GM21367 (cell line): Measurements from ENCODE around the gene ZNF629.

Source experiments
- ATAC-seq: cut with Tn5 transposase; IDR thresholded peaks from one replicate; pipeline ENCODE4 v1.9.1; 2021; ENCODE audit not compliant: unreplicated experiment

ZNF629 gene

DNA sequence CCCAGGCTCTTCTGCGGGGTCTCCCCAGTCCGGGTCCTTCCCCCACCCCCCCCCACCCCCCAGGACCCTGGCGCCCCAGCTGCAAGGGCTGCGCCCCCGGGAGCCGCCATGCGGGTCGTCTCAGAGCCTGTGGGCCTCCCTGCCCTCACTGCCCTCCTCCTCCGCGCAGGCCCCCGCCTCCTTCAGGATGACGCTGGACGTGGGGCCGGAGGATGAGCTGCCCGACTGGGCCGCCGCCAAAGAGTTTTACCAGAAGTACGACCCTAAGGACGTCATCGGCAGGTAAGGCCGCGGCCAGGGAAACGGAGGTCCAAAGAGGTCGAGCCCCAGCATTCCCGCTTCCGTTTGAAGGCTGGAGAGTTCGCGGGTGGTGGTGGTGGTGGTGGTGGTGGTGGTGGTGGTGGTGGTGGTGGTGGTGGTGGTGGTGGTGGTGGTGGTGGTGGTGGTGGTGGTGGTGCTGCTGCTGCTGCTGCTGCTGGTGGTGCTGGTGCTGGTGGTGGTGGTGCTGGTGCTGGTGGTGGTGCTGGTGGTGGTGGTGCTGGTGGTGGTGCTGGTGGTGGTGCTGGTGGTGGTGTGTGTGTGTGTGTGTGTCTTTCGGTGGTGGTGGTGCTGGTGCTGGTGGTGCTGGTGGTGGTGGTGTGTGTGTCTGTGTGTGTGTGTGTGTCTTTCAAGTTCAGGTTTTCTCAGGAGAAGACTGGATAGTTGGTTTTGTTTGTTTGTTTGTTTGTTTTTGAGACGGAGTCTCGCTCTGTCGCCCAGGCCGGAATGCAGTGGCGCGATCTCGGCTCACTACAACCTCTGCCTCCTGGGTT lies 38.2 kb downstream of the ZNF629 start:
- ATAC-seq, result peak; percentile 22

DNA sequence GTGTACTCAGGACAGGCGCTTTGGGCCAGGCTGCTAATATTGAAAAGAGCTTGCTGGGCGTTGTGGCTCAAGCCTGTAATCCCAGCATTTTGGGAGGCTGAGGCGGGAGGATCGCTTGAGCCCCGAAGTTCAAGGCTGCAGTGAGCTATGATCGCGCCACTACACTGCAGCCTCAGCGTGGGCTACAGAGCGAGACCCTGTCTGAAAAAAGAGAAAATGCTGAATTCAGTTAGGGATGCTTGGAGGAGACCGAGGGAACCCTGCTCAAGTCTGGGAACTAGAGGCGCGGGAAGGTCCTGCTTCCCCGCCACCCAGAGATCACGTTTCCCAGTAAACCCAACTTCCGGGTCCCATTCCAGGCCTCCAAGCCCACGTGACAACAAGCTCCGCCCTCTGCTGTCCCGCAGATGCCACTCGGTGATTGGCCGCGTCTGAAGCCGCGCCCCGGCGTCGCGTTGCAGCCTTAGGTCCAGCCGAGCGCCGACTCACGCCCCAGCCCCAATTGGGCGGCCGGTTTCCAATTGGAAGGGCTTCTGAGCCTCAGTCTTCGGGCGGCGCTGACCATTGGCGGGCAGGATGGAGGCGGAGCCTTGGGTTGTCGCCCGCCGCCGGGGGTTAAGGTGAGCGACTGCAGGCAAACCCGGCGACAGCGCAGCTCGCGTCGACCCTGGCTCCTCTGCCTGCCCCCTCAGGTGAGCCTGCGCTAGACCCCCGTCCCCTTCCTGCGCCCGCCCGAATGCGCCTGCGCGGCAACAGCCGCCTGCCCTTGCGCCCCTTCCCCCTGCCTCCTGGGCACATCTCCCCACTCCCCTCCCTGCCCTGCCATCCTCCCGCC lies 39.0 kb downstream of the ZNF629 start, which contains the start of gene PHKG2:
Gene PHKG2 (plus strand): TSS at position 627 of the 835 bp plus-strand sequence. CDS start 396 bp downstream, outside the sequence.
- peak; percentile 89 for ATAC-seq

DNA sequence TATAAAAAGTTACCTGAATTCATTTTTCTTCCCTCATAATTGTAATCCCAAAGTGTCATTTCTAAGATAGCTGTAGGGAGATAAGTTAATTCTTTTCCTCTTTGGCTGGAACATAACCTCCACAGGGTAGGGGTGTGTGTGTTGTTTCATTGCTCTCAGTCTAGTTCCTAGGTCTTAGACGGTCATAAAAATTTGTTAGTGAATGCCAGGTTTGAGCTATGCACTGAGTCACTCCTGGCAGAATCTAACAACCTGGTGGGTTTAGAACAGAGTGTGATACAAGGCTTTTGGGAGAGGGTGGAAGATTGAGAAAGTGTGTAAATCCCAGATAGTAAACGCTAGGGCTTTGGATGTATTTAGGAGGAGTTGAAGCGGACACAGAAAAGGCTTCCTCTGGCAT lies 39.7 kb downstream of the ZNF629 start:
- ATAC-seq, result no peak

DNA sequence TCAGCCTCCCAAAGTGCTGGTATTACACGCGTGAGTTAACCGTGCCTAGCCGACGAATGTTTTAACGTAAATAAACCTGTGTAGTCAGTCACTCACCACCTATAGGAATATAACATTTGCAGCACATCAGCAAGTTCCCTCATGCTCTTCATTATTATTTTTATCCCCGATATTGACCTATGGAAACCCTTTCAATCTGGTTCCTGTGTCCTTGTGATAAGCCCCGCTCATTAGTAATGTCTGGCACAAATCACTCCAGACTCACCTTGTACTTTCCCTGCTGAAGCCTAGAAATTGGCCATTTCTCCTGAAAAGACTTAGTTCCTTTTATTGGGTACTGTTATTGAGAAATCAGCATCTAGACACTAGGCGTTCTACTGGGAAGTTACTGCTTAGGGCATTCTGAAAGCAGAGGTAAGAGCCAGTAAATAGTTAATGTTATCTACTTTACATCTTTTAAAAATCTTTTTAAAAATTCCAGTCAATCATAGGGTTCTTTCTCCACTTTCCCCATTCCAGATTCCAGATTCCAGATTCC lies 40.3 kb downstream of the ZNF629 start:
- ATAC-seq, result no peak

DNA sequence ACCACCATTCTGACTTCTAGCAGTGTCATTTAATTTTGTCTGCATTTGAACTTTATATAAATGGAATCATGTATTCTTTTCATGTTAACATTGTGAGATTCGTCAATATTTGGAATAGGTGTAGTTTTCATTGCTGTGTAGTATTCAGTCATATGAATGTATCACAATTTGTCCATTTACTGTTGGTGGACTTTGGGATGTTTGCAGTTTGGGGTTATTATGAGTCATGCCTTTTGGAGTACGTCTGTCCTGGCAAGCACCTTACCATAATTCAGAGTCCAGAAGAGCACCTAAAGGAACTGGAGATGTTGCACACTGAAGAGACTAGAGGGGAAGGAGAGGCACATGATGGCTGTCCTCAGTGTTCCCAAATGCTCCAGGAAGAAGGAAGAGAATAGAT lies 41.9 kb downstream of the ZNF629 start:
- ATAC-seq, result no peak

DNA sequence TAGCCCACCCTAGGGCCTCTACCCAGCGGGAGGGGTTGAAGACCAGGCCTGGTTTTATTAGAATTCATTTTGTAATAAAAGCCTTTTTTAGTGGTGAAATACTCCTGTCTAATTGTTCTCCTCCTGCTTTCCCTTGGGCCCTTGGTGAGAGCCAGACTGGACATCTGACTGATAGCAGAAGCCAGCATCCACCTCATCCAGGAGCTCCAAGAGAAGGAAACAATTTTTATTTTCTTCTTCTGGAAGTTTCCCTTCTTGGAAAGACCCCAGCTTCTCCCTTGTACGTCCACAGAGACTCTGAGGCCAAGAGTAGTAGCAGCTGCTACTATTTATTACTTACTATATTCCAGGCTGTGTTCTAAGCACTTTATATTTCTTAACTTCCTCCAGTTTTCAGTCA lies 42.8 kb downstream of the ZNF629 start:
- no peak for ATAC-seq

DNA sequence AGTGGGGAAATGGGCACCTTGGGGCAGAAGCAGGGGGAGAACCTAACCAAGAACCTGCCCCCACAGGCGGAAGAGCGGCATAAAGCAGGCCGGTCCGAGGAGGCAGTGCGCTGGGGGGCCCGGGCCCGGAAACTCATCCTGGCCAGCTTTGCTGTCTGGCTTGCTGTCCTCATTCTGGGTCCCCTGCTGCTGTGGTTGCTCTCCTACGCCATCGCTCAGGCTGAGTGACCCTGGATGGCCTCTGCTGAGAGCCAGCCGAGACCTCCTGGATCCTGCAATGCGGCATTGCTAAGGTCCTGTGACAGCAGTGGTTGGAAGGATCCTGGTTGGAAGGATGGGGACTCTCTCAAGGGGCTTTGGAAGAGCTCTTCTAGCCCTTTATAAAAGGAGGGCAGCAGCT lies 43.3 kb downstream of the ZNF629 start:
- no peak for ATAC-seq

DNA sequence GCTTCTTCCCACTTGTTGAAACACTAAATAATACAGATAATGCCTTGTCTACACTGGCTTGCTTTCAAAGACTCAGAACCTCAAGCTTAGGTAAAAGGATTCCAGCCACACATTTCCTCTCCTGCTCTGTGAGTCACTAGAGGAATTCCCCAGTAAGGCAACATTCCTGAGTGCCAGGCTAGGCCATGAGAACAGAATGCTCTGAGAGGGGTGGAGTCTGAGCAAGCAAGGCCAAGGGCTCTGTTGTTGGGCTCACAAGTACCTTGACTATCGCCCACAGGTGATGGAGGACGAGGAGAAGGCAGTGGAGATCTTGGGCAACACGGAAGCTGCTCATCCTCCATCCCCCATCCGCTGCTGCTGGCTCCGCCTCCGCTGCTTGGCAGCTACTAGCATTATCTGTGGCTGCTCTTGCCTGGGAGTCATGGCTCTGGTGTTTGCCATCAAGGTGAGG lies 45.5 kb downstream of the ZNF629 start:
- ATAC-seq, result no peak

DNA sequence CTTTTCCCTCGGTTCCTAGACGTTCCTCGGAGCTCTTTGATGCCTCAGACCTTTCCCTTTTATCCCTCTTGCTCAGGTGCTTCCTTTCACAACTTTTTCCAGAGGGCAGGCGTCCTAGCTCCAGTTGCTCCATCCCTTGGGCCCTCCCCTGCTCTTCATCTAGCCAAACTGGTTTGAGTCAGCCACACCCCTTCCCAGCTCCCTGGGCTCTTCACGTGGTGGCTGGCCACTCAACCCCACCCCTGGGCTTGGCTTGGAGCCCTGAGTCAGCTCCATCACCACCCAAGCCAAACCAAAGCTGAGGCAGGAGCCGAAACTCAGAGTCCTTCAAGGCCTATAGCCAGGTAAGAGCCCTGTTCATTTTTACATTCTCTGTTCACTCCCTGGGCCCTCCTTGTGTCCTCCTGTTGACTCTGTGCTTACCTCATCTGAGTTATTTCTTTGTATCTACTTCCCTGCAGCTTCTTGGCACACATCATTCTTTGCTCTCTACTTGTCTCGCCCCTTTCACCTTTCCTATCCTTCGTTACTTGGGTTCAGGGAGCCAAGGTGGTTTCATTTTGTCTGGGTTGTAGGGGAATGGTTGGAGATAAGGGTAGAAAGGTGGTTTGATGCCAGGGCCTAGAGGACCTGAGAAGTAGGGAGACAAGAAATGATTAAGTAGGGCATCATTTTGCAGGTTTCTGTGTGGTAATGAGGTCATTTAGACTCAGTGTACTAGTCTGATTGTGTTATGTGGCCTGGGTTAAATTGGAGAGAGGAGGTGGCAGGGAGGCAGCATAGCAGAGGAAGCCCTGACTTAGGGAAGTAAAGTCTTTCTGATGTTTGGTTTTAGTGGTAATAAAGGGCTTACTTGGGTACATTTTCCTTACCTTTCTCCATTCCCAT lies 46.4 kb downstream of the ZNF629 start:
- no peak for ATAC-seq

DNA sequence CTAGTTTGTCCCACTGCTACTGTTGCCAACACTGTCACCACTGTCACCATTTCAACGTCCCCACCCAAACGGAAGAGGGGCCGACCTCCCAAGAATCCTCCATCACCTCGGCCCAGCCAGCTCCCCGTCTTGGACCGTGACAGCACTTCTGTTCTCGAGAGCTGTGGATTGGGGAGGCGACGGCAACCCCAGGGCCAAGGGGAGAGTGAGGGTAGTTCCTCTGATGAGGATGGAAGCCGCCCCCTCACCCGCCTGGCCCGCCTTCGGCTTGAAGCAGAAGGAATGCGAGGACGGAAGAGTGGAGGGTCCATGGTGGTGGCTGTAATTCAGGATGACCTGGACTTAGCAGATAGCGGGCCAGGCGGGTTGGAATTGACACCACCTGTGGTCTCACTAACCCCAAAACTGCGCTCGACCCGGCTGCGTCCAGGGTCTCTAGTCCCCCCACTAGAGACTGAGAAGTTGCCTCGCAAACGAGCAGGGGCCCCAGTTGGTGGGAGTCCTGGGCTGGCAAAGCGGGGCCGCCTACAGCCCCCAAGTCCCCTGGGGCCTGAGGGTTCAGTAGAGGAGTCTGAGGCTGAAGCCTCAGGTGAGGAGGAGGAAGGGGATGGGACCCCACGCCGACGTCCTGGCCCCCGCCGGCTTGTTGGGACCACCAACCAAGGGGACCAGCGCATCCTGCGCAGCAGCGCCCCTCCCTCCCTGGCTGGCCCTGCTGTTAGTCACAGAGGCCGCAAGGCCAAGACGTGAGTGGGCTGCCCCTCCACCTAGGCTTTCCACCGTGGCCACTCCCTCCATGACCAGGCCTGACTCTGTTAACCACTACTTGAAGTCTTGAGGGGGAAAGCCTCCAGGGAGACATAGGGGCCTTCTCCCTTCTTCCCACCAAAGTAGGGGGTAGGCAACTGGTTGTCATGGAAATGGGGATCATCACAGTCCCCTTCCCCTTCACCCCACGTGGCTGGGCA lies 47.7 kb downstream of the ZNF629 start:
- ATAC-seq, result no peak

DNA sequence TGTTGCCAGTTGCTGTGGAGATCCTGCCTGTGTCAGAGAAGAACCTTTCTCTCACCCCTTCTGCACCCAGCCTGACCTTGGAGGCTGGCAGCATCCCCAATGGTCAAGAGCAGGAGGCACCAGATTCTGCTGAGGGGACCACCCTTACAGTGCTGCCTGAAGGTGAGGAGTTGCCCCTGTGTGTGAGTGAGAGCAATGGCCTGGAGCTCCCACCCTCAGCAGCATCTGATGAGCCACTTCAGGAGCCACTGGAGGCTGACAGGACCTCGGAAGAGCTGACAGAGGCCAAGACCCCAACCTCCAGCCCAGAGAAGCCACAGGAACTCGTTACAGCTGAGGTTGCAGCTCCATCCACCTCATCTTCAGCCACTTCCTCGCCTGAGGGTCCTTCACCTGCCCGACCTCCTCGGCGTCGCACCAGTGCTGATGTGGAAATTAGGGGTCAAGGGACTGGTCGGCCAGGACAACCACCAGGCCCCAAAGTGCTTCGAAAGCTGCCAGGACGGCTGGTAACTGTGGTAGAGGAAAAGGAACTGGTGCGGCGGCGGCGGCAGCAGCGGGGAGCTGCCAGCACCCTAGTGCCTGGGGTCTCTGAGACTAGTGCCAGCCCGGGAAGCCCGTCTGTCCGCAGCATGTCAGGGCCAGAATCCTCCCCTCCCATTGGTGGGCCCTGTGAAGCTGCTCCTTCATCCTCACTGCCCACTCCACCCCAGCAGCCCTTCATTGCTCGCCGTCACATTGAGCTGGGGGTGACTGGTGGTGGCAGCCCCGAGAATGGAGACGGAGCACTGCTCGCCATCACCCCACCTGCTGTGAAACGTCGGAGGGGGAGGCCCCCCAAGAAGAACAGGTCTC lies 49.0 kb downstream of the ZNF629 start:
- no peak for ATAC-seq

DNA sequence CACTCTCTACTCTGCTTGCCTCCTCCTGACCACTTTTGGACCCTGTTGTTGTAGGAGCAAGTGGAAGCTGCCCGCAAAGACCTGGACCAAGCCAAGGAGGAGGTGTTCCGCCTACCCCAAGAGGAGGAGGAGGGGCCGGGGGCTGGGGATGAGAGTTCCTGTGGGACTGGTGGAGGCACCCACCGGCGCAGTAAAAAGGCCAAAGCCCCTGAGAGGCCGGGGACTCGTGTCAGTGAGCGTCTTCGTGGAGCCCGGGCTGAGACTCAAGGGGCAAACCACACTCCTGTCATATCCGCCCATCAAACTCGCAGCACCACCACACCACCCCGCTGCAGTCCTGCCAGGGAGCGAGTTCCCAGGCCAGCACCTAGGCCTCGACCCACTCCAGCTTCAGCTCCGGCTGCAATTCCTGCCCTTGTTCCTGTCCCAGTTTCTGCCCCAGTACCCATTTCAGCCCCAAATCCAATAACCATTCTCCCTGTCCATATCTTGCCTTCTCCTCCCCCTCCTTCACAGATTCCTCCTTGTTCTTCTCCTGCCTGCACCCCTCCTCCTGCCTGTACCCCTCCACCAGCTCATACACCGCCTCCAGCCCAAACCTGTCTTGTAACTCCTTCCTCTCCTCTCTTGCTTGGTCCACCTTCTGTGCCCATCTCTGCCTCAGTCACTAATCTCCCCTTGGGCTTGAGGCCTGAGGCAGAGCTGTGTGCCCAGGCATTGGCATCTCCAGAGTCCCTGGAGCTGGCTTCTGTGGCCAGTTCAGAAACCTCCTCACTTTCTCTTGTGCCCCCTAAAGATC lies 49.8 kb downstream of the ZNF629 start:
- ATAC-seq, result no peak

DNA sequence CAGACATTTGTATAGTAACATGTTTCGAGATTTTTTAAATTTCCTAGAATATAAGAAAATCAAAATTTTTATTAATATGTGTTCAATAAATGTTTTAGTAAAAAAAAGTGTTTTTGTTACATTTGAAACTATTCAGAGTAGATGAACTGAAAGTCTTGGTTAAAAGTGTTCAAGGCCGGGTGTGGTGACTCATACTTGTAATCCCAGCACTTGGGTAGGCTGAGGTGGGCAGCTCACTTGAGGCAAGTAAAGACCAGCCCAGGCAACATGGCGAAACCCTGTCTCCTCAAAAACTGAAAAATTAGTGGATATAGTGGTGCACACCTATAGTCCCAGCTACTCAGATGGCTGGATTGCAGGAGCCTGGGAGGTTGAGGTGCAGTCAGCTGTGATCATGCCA lies 55.6 kb downstream of the ZNF629 start:
- ATAC-seq, result no peak

DNA sequence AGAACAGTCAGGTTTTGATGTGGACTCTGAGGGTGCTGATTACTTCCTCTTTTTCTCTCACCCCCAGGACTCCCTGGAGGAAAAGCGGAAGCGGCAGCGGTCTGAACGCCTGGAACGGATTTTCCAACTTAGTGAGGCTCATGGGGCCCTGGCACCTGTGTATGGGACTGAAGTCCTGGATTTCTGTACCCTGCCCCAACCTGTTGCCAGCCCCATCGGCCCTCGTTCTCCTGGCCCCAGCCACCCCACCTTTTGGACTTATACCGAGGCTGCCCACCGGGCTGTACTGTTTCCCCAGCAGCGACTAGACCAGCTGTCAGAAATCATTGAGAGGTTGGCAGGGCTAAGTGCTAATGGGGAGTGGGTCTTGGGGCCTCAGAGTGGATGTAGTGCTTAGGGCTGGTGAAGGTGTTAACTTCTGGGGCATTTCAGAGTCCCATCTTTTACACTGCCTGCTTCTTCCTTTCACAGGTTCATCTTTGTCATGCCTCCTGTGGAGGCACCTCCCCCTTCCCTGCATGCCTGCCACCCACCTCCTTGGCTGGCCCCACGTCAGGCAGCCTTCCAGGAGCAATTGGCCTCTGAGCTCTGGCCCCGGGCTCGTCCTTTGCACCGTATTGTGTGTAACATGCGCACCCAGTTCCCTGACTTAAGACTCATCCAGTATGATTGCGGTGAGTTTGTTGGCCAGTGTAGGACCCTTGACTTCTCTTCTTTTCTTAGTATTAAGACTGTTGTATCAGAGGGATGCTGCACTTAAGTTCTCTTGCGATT lies 57.9 kb downstream of the ZNF629 start:
- ATAC-seq, result no peak
